AG04450 (cell line): ENCODE measurements around the gene EVI5L. TPM values are rescaled to one million over a fixed set of nuclear protein-coding genes. Genes with fewer than 3 reads are reported as not detected.

Experiments
- CTCF ChIA-PET: fragments of 300-600, 350-600 bp; formaldehyde crosslinking; extraction: SDS; loops from one replicate; lab custom pipeline; 2022; ENCODE audit warnings: antibody characterized with exemption, inconsistent platforms; lab: Charles Lee
- POLR2A ChIA-PET: fragments of 350-600 bp; formaldehyde crosslinking; extraction: SDS; loops from one replicate; lab custom pipeline; 2021; ENCODE audit warnings: antibody characterized with exemption, inconsistent platforms; lab: Yijun Ruan, JAX
- DNase-seq: peaks from one replicate; pipeline ENCODE4 v3.0.0-alpha.2; 2011; ENCODE audit warnings: low read depth, low spot score
- H3K27ac ChIP-seq: one replicate; pipeline ENCODE4 v1.5.1; 2012; ENCODE audit warnings: low read depth, low read length, control low read depth
- H3K27me3 ChIP-seq: one replicate; pipeline ENCODE4 v1.6.0; 2012; ENCODE audit warnings: low read length; ENCODE audit not compliant: control insufficient read depth, insufficient read depth
- H3K4me3 ChIP-seq: 2 replicates; pipeline ENCODE4 v1.5.1; 2011; ENCODE audit warnings: mild to moderate bottlenecking, low read depth, low read length, control low read depth
- H3K9me3 ChIP-seq: 2 replicates; pipeline ENCODE4 v1.5.1; 2012; ENCODE audit warnings: low read length; ENCODE audit not compliant: control insufficient read depth, insufficient read depth
- polyA plus RNA-seq: library from polyadenylated mRNA; depleted of rRNA; stranded (reverse); fragments of >200 nt; gene quantifications from 2 replicates; pipeline ENCODE4 v1.2.3, GENCODE V29; 2011
- TF ChIP-seq, protein P1 (sequence below): IDR thresholded peaks from 2 replicates; pipeline ENCODE4 v1.5.1; 2011; ENCODE audit warnings: low read depth, low read length, control low read depth, inconsistent platforms

The EVI5L gene
- polyA plus RNA-seq, 1 experiment = 6.7 TPM

DNA sequence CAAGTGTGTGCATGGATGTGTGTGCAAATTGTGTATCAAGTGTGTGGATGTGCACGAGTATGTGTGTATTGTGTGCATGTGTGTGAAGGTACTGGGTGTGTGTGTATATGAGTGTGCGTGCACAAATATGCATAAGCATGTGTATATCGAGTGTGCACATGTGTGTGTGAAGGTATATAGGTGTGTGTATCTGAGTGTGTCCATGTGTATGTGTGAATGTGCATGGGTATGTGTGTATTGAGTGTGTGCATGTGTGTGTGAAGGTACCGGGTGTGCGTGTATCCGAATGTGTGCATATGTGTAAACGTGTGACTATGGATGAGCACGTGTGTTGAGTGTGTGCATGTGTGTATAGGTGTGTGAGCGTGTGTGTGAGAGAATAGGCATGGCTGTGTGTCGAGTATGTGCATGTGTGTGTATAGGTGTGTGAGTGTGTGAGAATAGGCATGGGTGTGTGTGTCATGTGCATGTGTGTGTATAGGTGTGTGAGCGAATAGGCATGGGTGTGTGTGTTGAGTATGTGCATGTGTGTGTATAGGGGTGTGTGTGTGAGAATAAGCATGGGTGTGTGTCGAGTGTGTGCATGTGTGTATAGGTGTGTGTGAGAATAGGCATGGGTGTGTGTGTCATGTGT, 12.8 kb downstream of the EVI5L start:
- TF ChIP-seq, protein P1, sequence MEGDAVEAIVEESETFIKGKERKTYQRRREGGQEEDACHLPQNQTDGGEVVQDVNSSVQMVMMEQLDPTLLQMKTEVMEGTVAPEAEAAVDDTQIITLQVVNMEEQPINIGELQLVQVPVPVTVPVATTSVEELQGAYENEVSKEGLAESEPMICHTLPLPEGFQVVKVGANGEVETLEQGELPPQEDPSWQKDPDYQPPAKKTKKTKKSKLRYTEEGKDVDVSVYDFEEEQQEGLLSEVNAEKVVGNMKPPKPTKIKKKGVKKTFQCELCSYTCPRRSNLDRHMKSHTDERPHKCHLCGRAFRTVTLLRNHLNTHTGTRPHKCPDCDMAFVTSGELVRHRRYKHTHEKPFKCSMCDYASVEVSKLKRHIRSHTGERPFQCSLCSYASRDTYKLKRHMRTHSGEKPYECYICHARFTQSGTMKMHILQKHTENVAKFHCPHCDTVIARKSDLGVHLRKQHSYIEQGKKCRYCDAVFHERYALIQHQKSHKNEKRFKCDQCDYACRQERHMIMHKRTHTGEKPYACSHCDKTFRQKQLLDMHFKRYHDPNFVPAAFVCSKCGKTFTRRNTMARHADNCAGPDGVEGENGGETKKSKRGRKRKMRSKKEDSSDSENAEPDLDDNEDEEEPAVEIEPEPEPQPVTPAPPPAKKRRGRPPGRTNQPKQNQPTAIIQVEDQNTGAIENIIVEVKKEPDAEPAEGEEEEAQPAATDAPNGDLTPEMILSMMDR = no peak
- ChIA-PET POLR2A (no interaction called here), CTCF (no interaction called here)
- Histone ChIP-seq H3K4me3 (no peak overlapping the region), H3K27me3 (no peaks in the 10 kb centered on the region), H3K9me3 (peaks cover 5% of the 10 kb centered on the region), H3K27ac (no peak overlapping the region)
- no peak for DNase-seq

GRCh38 chr19:7843521-7843920, 13.5 kb downstream of the EVI5L start:
- ChIA-PET POLR2A (no interaction called here), CTCF (no interaction called here)
- no peaks in the 10 kb centered on the region for H3K27me3 ChIP-seq
- peaks cover 5% of the 10 kb centered on the region for H3K9me3 ChIP-seq
- H3K4me3 ChIP-seq = no peak overlapping the region
- H3K27ac ChIP-seq = no peak overlapping the region
- TF ChIP-seq, protein P1 = no peak
- DNase-seq = no peak

- ChIA-PET POLR2A (interaction anchor here (0.6 kb wide), 1 partner anchor 47 kb away, joined by 3 read pairs; no protein-coding TSS in a partner anchor), CTCF (interaction anchor here (0.6 to 1.7 kb wide), 2 partner anchors 9 to 22 kb away, joined by 4 to 6 read pairs; no protein-coding TSS in a partner anchor)
- no peak overlapping the region for H3K27ac ChIP-seq
- no peak overlapping the region for H3K4me3 ChIP-seq
- TF ChIP-seq, protein P1 = no peak
- no peak for DNase-seq
- H3K27me3 ChIP-seq = no peaks in the 10 kb centered on the region
- peaks cover 5% of the 10 kb centered on the region for H3K9me3 ChIP-seq
These were observed 14.4 kb downstream of the EVI5L start for GRCh38 chr19:7844405-7844804.

DNA sequence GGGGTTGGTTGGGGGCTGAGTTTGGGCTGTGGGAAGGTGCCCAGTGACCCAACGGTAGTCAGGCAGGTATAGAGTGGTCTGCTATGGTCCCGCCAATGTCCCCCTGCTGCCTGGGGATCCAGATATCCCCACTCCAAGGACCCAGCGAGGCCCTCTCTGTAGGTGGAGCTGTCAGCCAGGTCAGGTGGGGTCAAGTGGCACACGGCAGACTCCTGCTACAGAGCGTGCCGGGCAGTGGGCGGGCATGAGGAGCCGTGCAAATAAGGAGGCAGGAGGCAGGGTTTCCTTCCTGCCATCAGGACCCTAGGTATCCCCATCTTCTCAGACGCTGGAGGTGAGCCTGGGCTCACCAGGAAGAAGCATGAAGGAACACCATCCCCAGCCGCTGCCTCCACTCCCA, 14.9 kb downstream of the EVI5L start:
- DNase-seq = no peak
- ChIA-PET CTCF (interaction anchor here (1.7 kb wide), 1 partner anchor 8 kb away, joined by 6 read pairs; no protein-coding TSS in a partner anchor), POLR2A (interaction anchor here (0.6 kb wide), 1 partner anchor 46 kb away, joined by 3 read pairs; no protein-coding TSS in a partner anchor)
- TF ChIP-seq, protein P1 = no peak
- Histone ChIP-seq H3K4me3 (no peak overlapping the region), H3K9me3 (peaks cover 5% of the 10 kb centered on the region), H3K27me3 (no peaks in the 10 kb centered on the region), H3K27ac (no peak overlapping the region)

DNA sequence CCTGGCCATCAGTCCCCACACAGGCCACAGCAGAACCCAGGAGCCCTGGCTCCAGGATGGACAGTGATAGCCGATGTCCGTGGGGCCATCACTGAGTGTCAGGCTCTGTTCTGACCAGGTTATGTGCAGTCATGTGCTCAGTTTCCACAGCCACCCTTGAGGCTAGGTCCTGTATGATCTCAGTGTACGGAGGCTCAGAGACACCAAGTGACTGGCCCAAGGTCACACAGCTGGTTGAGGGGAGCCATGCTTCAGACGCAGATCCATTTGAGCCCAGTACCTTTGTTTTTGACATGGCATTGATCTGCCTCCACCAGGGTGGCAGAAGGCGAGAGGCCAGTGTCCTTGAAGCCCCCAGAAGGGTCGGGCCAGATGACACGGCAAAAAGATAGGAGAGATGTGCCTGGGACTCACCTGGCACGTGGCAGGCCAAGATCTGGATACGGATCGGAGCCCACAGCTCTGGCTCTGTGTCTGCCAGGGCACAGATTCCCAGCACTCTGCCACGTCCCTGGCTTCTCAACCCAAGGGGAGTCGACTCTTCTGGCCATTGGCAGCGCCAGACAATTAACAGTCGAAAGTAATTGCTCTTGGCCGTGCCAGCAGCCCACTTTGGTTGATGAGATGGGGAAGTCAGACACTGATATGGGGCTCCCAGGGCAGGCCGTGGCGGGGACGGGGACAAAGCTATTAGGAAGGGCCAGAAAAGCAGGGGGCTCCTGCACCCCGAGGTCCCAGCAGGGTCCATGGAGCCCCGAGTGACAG, 15.6 kb downstream of the EVI5L start:
- Histone ChIP-seq H3K27me3 (no peaks in the 10 kb centered on the region), H3K9me3 (peaks cover 5% of the 10 kb centered on the region), H3K27ac (no peak overlapping the region), H3K4me3 (no peak overlapping the region)
- no peak for DNase-seq
- TF ChIP-seq, protein P1 = no peak
- ChIA-PET POLR2A (no interaction called here), CTCF (interaction anchor here (1.7 kb wide), 1 partner anchor 8 kb away, joined by 6 read pairs; no protein-coding TSS in a partner anchor)
